HG03460 (cell line): ENCODE results near the gene ZCCHC17.

Experiments used
- ATAC-seq: cut with Tn5 transposase; IDR thresholded peaks from one replicate; pipeline ENCODE4 v1.9.1; 2021; ENCODE audit not compliant: unreplicated experiment

ZCCHC17 gene

GRCh38 chr1:31389616-31390015 is 92.8 kb downstream of the ZCCHC17 start:
- no peak for ATAC-seq

GRCh38 chr1:31390071-31390470 is 93.2 kb downstream of the ZCCHC17 start:
- no peak for ATAC-seq

DNA sequence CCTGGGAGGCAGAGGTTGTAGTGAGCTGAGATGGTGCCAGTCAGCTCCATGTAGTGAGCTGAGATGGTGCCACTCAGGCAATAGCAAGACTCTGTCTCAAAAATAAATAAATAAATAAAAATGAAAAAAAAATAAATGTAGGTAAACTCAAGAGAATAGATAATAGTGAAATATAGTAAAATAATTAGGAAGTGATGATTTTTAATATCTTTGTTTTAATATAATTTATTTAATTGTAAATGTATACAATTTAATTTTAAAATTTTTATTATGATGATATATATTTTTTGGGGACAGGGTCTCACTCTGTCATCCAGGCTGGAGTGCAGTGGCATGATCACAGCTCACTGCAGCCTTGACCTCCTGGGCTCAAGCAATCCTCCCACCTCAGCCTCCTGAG is 96.6 kb downstream of the ZCCHC17 start:
- ATAC-seq, result no peak

GRCh38 chr1:31394584-31395193 is 97.9 kb downstream of the ZCCHC17 start:
- no peak for ATAC-seq

DNA sequence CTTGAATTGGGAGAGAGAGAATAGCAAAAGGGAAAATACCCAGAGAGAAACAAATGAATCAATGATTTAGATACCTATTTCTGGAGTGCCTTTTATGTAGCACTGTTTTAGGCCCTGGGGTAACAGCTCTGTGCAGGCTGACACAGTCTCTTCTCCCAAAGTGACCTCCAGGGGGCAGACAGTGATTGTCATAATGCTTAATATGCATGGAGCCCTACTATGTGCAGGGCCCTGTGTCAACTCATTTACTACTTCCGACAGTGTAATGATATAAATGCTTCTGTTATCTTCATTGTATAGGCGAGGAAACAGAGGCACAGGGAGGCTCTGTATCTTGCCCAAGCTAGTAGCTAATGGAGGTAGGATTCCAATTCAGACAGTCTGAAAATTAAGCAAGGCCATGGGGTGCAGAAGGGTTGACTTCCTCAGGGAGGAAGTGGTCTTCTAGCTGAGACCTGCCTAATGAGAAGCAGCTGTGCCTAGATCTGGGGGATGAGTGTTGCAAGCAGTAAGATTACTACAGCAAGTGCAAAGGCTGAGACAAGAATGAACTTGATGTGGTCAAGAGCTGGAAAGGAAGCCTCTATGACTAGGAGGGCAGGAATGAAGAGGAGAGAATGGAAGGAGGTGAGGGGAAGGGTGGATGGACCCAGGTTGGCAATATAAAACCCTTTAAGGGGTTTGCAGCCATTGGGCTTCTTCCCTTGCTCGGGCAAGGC is 100.0 kb downstream of the ZCCHC17 start:
- no peak for ATAC-seq

GRCh38 chr1:31397360-31398095 is 100.7 kb downstream of the ZCCHC17 start:
- ATAC-seq, result no peak

DNA sequence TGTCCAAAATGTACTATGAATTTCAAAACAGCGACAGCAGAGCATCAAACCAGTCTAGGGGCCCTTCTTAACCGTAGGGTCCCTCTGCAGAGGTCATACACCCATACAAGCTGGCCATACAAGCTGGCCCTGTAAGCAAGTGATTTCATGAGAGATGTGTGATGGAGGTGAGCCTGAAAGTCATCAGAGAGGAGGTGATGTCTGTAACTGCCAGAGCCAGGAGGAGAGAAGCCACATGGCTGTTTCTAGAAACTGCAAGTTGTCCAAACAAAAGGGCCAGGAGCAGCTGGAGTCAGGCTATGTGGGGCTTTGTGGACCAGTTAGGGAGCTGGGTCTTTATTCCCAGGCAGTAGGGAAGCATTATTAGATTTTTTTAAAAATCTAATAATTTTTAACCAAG is 101.4 kb downstream of the ZCCHC17 start:
- no peak for ATAC-seq

DNA sequence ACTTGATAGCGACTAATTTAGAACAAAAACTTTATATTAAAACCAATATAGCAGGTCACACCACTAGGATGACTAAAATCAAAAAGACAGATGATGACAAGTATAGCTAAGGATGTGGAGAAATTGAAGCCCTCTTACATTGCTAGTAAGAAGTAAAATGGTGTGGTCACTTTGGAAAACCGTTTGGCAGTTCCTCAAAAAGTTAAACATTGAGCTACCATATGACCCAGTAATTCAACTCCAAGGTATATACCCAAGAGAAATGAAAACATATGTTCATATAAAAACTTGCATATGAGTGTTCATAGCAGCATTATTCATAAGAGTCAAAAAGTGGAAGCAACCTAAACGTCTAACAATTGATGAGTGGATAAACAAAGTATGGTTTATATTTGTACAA is 103.1 kb downstream of the ZCCHC17 start:
- ATAC-seq, result no peak

GRCh38 chr1:31400393-31400792 is 103.6 kb downstream of the ZCCHC17 start:
- no peak for ATAC-seq

GRCh38 chr1:31401241-31401640 is 104.4 kb downstream of the ZCCHC17 start:
- no peak for ATAC-seq

DNA sequence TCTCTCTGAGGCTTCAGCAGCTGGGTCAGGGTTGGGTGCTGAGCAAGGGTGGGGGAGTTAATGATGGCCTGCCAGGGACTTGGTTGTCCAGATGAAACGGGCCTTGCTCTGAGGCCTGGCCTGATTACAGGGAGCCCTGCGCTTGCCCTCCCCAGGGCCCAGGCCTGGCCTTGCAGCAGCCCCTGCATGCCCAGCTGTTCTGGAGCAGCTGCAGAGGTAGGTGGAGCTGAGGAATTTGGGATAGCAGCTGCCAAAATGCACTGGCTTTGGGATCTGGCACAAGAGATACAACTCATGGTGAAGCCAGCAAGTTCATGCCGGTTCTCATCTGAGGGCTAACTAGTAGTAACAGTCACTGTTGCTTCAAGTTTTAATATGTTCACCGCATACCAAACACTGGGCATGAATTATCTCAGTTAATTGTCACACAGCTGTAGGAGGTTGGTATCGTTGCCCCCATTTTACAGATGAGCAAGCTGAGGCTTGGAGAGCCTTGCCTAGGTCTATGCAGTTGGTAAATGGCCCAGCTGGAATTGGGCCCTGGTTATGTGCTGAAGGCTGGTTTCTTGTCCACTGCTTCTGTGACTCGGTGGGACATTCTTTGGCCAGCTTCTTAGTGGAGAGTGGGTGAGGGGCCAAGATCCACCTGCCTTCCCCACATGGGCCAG is 108.9 kb downstream of the ZCCHC17 start:
- no peak for ATAC-seq

- no peak for ATAC-seq
Measured at GRCh38 chr1:31407029-31407626, 110.3 kb downstream of the ZCCHC17 start.

- no peak for ATAC-seq
Measured at GRCh38 chr1:31408788-31409318, 112.0 kb downstream of the ZCCHC17 start.

DNA sequence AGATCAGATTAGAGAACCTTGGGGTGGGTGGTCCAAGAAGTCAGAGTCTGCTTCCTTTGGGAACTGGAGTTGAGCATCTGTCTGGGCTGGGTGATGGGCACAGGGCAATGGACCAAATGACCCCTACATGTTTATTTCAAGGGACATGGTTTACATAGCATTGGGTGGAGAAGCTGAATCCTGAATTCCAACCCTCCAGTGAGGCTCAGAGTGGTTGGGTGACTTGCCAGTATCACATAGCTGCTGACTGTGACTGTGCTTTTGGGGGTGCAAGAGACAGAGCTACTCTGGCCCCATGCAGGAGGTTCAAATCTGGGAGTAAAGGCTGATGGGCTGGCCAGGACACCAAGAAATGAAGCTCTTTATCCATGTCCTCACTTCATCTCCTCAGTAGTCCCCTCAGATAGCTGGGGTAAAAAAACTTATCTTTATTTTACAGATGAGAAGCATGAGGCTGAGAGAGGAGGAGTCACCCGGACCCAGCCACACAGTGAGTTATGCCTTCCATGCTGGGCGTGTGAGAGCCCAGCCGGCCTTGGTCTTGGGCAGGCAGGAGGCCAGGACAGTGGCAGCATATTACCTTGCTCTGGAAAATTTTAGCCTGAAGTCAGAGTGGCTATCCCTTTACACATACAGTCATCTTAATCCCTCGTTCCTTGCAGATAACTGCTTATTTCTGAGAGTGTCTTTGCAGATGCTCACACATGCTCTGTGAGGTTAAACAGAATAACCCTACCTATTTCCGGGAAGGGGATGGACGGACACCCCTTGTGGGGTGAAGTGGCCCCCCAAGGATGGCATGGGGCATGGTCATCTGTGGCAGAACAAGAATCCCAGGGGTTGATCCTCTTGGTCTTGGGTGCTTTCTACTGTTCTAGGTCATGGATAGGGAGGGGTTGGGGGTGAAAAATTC is 113.4 kb downstream of the ZCCHC17 start:
- ATAC-seq, result no peak

DNA sequence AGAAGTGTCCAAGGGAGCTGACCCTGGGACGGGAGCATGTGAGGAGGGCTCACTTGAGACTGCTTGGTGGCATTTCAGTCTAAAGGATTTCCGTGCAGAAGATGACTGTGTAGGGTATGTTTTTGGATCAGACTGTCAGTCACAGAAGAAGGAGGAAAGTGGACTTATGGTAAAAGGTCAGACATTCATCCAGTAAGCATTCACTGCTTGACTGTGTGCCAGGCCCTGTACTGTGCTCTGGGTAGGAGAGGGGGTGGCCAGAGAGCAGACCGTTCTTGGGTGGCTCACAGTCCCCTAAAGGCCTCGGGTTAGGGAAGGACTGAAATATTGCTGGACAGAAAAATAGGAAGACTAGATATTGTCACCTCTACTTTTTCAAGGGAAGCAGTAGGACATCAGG is 114.0 kb downstream of the ZCCHC17 start:
- no peak for ATAC-seq

DNA sequence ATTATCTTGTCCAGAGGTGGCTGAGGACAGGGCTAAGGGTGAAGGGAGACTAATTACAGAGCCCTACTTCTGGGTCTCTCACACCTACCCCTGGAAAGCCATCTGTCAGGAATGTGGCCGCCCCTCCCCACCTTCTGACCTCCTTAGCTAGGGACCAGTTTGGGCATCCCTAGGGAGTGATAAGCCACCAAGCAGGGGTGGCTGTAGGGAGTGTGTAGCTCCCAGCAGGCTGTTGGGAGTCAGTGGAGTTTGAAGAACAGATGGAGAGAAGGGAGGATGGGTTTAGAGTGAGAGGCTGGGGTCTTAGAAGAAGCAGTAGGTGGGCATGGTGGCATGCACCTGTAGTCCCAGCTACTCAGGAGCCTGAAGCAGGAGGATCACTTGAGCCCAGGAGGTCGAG is 115.4 kb downstream of the ZCCHC17 start:
- ATAC-seq, result no peak

- no peak for ATAC-seq
Measured at GRCh38 chr1:31412732-31413404, 116.0 kb downstream of the ZCCHC17 start, which contains the start of gene SERINC2. TSS of gene SERINC2 (plus strand) at chr1:31413213. CDS start at chr1:31413266, 53 bp downstream.

DNA sequence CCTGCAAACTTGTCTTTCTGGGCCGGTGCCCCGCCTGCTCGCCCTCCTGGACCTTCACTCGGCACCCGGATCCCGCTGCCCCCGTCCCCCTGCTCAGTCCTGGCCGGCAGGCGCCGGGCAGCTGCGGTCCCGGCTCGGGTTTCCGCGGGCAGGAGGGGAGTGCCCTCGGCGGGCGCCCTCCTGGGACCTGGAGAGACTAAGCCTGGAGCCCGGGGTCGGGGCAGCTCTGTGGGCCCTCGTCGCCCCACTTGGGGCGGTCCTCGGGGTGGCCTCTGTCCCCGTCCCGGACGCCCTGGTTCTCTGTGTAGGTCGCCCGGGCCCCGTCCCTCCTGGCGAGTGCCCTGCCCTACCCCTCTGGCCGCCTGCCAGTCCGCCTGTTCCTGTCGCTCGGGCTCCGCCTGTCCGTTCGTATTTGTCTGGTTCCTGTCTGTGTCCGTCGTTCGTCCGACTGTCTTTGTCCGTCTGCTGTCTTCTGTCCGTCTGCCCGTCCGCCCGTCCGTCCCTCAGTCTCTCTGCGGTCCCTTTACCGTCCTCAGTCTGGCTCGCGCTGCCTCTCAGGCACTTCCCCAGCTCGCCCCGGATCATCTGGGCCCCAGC is 116.7 kb downstream of the ZCCHC17 start:
- no peak for ATAC-seq
